D341Med (cell line): ENCODE measurements around the gene ARV1.
"Not testable (repeated sequence)": the region's sequence is repeated elsewhere in the genome, so short reads cannot be mapped to it uniquely, and the experiment has no call there.

Experiments
- DNase-seq: peaks from one replicate; pipeline ENCODE4 v3.0.0; 2012; ENCODE audit warnings: low spot score

Gene ARV1

GRCh38 chr1:231020139-231020601 is 41.3 kb downstream of the ARV1 start:
- no peak for DNase-seq

- DNase-seq, result no peak
Measured at GRCh38 chr1:231020816-231021215, 41.9 kb downstream of the ARV1 start.

GRCh38 chr1:231021540-231022031 is 42.7 kb downstream of the ARV1 start:
- no peak for DNase-seq

- DNase-seq, result not testable (repeated sequence)
Measured at GRCh38 chr1:231022543-231022942, 43.6 kb downstream of the ARV1 start.

GRCh38 chr1:231023150-231023549 is 44.3 kb downstream of the ARV1 start:
- no peak for DNase-seq

GRCh38 chr1:231026576-231026975 is 47.7 kb downstream of the ARV1 start:
- DNase-seq, result no peak

- no peak for DNase-seq
Measured at GRCh38 chr1:231027136-231027925, 48.4 kb downstream of the ARV1 start.

GRCh38 chr1:231027971-231028370 is 49.1 kb downstream of the ARV1 start:
- DNase-seq, result no peak

- no peak for DNase-seq
Measured at GRCh38 chr1:231028682-231029081, 49.8 kb downstream of the ARV1 start.

- DNase-seq, result not testable (repeated sequence)
Measured at GRCh38 chr1:231029247-231029646, 50.4 kb downstream of the ARV1 start.

GRCh38 chr1:231029841-231030240 is 50.9 kb downstream of the ARV1 start:
- DNase-seq, result no peak

GRCh38 chr1:231032963-231033362 is 54.1 kb downstream of the ARV1 start:
- no peak for DNase-seq

- DNase-seq, result no peak
Measured at GRCh38 chr1:231035799-231036198, 56.9 kb downstream of the ARV1 start.

- no peak for DNase-seq
Measured at GRCh38 chr1:231036416-231036815, 57.5 kb downstream of the ARV1 start.

GRCh38 chr1:231037585-231038517 is 59.0 kb downstream of the ARV1 start:
- no peak for DNase-seq

- peak; percentile 95 for DNase-seq
Measured at GRCh38 chr1:231039161-231040018, 60.5 kb downstream of the ARV1 start.

- DNase-seq, result peak; percentile 97
Measured at GRCh38 chr1:231040019-231040799, 61.3 kb downstream of the ARV1 start, which contains the start of gene FAM89A. Gene FAM89A, minus strand, starts transcription at chr1:231040254. Its CDS starts 43 bp downstream, at chr1:231040211.

GRCh38 chr1:231040800-231041718 is 62.2 kb downstream of the ARV1 start:
- peak; percentile 62 for DNase-seq

GRCh38 chr1:231041719-231042261 is 62.9 kb downstream of the ARV1 start:
- no peak for DNase-seq
